ENCODE measurements around the gene RPS18.

DNA sequence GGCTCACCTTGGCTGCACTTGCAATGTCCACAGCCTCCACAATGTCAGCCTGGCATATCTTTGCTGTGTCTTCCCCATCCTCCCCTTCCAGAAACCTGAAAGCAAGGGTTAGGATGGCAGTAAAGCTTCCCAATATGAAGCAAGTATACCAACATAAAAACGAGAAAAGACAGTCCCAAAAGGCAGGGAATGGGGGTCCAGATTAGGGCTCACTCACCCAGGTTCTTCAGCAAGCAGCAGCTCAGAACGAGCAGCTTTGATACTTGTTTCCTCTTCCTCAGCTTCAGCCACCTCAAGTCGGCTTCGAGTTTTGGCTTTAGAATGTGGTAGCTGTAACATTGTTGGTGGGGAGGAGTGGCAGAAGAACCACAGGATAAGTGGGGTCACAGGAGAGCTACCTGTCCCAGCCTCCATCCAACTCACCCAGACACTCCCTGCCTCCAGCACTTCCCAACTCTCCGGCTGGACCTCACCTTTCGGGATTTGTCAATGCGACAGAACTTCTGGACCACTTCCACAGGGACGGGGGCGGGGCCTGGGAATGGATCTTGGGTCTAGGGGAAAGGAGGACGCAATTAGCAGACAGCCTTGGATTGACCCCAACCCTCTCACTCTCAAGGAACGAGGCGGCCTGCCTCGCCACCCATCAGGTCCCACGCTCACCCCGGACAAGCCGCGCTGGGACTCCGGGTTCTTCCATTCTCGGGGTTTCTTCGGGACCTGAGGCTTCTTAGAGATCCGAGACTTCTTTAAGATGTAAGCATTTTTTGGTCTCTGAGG is 16.5 kb downstream of the RPS18 start:
- TF ChIP-seq, protein P1, sequence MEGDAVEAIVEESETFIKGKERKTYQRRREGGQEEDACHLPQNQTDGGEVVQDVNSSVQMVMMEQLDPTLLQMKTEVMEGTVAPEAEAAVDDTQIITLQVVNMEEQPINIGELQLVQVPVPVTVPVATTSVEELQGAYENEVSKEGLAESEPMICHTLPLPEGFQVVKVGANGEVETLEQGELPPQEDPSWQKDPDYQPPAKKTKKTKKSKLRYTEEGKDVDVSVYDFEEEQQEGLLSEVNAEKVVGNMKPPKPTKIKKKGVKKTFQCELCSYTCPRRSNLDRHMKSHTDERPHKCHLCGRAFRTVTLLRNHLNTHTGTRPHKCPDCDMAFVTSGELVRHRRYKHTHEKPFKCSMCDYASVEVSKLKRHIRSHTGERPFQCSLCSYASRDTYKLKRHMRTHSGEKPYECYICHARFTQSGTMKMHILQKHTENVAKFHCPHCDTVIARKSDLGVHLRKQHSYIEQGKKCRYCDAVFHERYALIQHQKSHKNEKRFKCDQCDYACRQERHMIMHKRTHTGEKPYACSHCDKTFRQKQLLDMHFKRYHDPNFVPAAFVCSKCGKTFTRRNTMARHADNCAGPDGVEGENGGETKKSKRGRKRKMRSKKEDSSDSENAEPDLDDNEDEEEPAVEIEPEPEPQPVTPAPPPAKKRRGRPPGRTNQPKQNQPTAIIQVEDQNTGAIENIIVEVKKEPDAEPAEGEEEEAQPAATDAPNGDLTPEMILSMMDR (IDR thresholded peaks at IDR 0.05), result no peak
- no peak for TF ChIP-seq POLR2A (IDR thresholded peaks at IDR 0.05)
- no peak for TF ChIP-seq POLR2AphosphoS5 (IDR thresholded peaks at IDR 0.05; ENCODE audit: insufficient read depth in 1 of 2, low read depth in 1 of 2)

Data from vagina (tissue), 2 donors.